Effector CD8-positive, alpha-beta T cell (primary cell): ENCODE results near the gene PHACTR1.

Source experiments
- DNase-seq: peaks from one replicate; lab custom pipeline; 2025; lab: John Stamatoyannopoulos, UW

PHACTR1 gene

GRCh38 chr6:13289789-13290318 lies 573.3 kb downstream of the PHACTR1 start:
- DNase-seq: no peak

GRCh38 chr6:13290335-13290734 lies 573.8 kb downstream of the PHACTR1 start:
- no peak for DNase-seq

DNA sequence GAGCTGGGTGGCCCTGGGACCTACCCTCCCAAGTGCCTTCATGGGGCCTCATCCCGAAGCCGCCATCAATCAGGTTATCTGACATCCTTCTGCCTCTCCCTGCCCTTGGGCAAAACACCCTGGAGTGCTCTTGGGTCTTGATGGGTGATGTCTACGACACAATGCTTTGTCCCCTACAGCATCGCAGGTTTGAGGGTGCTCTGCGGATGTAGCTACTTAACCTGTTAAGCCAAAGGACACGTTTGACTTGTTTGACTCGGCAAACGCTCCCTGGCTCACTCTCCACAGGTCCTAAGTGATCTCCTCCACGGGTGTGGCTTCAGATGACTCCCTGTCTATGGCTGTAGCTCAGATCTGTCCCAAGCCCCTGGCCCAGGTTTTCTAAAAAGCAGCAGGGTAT lies 576.2 kb downstream of the PHACTR1 start:
- no peak for DNase-seq

DNA sequence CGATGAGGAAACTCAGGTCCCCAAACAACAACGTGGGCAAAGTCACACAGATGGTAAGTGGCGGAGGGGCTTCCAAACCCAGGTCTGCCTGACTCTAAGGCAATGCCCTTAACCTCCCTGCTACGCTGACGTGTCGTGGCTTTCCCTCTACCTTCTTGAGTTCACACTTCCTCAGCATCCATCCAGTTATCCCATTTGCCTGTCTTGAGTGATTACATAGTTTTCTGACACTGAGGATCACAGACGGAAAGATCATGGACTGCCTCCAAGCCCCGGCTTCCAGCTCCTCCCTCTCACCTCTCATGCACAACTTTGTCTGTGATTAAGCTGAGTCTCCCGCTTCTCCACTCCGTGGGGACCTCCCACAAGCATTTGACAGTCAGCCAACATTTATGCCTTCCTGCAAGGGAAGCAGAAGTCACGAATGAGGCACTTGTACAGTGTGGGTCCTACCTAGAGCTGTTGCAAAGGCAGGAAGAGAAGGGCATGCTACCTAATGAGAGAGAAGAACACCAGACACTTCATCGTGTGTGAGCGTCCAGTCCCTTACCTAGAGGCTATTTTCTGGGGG lies 578.0 kb downstream of the PHACTR1 start:
- DNase-seq: no peak

DNA sequence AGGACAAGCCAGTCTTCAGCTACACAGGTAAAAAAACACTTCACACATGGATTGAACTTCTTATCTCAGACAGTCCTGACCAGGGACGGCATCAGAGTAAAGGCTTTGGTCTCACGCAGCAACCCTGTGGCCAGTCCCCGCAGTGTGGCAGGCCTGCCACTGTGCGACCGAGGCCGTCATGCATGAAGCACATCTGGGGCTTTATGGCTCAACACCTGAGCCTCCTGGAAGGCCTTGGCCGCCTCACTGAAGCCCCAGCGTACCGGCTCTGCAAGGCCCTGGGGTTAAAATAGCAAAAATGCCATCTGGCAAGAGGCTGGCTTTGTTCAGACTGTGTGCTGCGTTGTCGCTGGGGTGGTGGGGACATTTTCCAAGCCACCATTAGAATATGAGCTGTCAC lies 579.0 kb downstream of the PHACTR1 start:
- no peak for DNase-seq

- no peak for DNase-seq
Measured at GRCh38 chr6:13296536-13296997, 580.0 kb downstream of the PHACTR1 start.

DNA sequence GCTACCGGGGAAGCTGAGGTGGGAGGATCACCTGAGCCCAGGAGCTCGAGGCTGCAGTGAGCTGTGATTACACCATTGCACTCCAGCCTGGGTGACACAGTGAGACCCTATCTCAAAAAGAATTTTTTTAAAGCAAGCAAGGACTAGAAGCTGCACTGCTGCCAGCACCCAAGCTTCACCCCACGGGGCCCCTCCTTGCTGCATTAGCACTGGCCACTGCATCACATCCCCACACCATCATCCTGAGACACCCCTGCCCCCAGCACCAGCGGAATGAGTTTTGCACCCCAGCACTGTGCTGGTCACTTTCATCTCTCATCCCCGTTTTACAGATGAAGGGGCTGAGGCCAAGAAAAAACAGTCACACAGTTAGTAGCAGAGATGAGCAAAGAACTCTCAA lies 580.8 kb downstream of the PHACTR1 start:
- no peak for DNase-seq

DNA sequence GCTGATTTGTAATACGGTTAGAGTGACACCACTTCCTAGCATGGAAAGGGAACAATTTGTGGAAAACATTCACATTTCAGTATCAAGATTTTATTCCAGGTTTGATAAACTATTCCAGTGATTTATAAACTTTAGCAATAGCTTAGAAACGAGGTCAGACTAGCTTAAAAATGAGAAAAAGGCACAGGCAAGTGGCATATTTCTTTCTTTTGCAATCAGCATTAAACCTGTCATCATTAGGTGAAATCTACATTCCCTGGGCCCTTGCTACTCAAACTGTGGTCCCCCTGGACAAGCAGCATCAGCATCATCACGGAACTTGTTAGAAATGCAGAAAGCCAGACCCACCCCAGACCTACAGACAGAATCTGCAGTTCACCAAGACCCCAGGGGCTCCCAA lies 581.9 kb downstream of the PHACTR1 start:
- DNase-seq: no peak

GRCh38 chr6:13299403-13299821 lies 582.8 kb downstream of the PHACTR1 start:
- no peak for DNase-seq

GRCh38 chr6:13299918-13300317 lies 583.4 kb downstream of the PHACTR1 start:
- DNase-seq: no peak

- no peak for DNase-seq
Measured at GRCh38 chr6:13300643-13301590, 584.4 kb downstream of the PHACTR1 start.

DNA sequence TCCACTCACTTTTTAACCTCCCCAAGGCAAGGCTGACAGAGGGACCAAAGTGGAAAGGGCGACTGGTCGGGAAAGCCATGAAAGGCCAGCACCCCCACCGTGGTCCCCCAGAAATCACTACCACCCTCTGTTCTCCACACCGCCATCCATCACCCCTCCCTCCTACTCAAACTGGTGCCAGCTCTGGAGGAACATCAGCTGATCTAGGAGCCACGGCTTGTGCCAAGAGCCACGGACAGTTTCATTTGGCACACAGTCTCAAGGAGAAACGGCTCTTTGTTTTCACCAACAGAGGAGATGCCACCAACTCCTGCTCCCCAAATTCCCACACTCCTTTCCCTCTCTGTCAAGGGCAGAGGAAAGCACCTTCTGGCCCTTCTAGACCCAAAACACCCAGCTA lies 585.7 kb downstream of the PHACTR1 start:
- DNase-seq: no peak

- DNase-seq: no peak
Measured at GRCh38 chr6:13302751-13303667, 586.4 kb downstream of the PHACTR1 start.

- no peak for DNase-seq
Measured at GRCh38 chr6:13303668-13304017, 587.1 kb downstream of the PHACTR1 start.

GRCh38 chr6:13304101-13304500 lies 587.5 kb downstream of the PHACTR1 start:
- DNase-seq: no peak

DNA sequence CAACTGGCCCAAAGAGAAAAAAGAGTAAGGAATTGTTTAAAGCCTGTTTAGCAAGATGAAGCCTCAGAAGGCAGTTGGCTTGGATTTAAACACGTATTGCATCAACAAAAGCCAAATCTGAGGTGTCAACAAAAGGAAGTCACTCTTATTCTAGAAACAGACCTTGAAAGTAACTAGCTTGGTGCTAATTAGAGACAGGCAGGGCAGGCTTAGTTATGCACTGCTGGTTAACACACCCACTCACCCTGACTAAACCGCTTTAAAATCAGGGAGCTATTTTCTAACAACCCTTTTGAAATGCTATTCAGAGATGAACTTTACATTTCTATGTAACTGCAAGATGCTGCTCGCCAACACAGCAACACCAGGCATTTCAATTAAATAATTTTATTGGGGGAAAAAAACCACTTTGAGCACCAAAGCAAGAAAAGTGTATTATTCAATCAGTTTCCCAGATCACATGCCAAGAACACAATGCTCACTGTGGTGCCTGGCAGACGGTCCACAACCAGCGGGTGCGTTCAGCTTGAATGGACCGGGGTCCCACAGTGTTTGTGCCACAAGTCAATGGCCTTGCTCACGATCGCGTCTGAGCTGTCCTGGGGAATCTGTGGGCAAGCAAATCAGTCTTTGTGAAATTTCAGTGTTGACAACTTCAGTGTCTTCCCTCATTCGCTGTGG lies 588.2 kb downstream of the PHACTR1 start:
- no peak for DNase-seq

DNA sequence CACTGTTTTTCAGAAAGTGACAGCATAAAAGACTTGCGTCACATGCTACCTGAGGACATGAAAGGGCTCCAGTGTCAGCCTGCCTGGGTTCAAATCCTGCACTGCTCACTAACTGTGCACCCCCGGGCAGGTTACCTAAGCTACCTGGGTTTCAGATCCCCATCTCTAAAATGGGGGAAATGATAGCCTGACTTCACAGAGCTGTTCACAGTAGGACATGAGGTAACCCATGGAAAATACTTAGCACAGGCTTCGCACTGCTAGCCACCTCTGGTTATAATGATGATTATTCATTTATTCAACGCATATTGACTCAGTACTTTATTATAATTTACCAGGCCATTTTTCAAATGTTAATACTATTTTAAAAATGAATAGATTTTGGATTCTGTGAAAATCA lies 588.7 kb downstream of the PHACTR1 start:
- DNase-seq: no peak

GRCh38 chr6:13305791-13306190 lies 589.2 kb downstream of the PHACTR1 start:
- no peak for DNase-seq

DNA sequence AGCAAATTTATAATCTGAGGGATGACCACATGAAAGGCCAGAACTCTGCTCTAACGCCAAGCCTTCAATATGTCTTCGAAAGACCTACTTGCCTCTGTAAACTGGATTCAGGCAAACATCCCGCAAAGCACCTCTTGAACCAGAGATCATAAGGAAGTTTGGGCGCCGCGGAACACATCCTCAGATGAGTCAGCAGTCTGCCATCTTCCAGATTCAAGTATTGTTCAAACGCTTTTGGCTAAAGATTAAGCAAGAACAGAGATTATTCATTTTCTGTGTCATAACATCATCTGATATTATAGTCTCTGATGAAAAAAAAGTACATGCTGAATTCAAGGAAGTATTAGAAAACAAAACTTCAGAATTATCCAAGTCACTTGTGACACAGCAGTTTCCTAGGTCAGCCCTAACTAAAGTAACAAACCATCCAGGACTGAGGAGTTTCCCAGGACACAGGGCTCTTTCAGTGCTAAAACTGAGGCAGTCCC lies 591.0 kb downstream of the PHACTR1 start:
- no peak for DNase-seq

- DNase-seq: no peak
Measured at GRCh38 chr6:13308332-13308731, 591.8 kb downstream of the PHACTR1 start.

- DNase-seq: no peak
Measured at GRCh38 chr6:13311155-13311554, 594.6 kb downstream of the PHACTR1 start.
